ENCODE measurements around the gene BAZ1A. TPM values are rescaled to one million over a fixed set of nuclear protein-coding genes. Genes with fewer than 3 reads are reported as not detected.

The BAZ1A gene
- total RNA-seq, 1 donor from 2014 or later, result 38.5 TPM

DNA sequence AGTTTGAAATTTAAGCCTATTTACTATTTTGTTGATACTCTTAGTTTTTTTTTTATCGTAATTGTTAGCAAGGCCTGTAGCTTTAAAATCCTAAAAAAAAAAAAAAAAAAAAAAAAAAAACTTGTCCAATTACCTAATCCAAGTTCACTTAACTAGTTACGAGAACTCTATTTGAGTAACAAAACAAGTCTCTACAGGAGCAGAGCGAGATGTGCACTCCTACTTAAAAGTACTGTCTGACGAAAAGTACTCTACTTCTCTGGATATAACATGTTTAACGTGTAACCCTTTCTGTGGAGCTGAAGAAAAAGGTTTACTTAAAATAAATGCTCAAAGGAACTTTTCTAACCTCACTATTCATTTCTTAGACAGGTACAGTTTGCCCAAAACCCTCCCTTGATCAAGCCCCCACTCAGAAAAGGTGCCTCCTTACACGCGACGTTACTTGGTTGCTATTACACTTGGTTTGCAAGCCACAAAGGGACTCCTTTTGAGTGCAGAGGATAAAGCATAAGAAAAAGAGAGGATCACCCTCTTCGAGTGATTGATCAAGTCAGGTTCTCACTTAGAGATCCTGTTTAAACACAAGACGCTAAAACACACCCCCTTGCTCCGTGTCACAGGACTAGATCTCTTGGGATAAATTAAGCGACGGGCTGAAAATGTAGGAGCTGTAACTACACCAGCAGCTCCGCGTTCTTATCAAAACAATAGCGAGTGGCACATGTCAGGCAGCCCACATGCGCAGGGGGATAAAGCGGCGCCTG lies 2.2 kb downstream of the BAZ1A start:
- Histone ChIP-seq H3K36me3 (no peaks in the 10 kb centered on the region), H3K27ac (peak overlapping the region; percentile 100), H3K4me1 (peaks cover 20% of the 10 kb centered on the region), H3K27me3 (no peaks in the 10 kb centered on the region), H3K4me3 (peak overlapping the region; percentile 90 to 96), H3K9me3 (no peaks in the 10 kb centered on the region)
- intact Hi-C loops (cut with DNase I), result no loop called here
- no peak for DNase-seq (ENCODE audit: extremely low spot score in 2 of 2)
- TF ChIP-seq, protein P1, sequence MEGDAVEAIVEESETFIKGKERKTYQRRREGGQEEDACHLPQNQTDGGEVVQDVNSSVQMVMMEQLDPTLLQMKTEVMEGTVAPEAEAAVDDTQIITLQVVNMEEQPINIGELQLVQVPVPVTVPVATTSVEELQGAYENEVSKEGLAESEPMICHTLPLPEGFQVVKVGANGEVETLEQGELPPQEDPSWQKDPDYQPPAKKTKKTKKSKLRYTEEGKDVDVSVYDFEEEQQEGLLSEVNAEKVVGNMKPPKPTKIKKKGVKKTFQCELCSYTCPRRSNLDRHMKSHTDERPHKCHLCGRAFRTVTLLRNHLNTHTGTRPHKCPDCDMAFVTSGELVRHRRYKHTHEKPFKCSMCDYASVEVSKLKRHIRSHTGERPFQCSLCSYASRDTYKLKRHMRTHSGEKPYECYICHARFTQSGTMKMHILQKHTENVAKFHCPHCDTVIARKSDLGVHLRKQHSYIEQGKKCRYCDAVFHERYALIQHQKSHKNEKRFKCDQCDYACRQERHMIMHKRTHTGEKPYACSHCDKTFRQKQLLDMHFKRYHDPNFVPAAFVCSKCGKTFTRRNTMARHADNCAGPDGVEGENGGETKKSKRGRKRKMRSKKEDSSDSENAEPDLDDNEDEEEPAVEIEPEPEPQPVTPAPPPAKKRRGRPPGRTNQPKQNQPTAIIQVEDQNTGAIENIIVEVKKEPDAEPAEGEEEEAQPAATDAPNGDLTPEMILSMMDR (IDR thresholded peaks at IDR 0.05), result no peak
- TF ChIP-seq POLR2A (IDR thresholded peaks at IDR 0.05), result peak in 1 of 2 donors; percentile 66
- TF ChIP-seq POLR2AphosphoS5 (IDR thresholded peaks at IDR 0.05; ENCODE audit: insufficient read depth in 1 of 2, low read depth in 1 of 2), result no peak

DNA sequence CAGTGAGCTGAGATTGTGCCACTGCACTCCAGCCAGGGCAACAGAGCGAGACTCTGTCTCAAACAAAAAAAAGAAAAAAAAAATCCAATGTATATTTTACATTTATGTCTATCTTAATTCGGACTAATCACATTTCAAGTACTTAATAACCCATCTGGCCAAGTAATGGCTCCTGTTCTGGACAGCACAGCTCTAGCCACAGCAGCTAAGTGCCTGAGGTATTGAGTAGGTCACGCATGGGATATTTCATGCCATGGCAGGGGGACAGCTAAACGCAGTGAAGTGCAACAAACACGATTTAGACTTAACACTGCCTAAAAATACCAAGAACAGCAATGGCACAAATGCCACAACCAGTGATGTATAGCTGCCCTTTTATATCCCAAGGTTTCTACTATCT lies 8.0 kb downstream of the BAZ1A start:
- intact Hi-C loops (cut with DNase I), result no loop called here

DNA sequence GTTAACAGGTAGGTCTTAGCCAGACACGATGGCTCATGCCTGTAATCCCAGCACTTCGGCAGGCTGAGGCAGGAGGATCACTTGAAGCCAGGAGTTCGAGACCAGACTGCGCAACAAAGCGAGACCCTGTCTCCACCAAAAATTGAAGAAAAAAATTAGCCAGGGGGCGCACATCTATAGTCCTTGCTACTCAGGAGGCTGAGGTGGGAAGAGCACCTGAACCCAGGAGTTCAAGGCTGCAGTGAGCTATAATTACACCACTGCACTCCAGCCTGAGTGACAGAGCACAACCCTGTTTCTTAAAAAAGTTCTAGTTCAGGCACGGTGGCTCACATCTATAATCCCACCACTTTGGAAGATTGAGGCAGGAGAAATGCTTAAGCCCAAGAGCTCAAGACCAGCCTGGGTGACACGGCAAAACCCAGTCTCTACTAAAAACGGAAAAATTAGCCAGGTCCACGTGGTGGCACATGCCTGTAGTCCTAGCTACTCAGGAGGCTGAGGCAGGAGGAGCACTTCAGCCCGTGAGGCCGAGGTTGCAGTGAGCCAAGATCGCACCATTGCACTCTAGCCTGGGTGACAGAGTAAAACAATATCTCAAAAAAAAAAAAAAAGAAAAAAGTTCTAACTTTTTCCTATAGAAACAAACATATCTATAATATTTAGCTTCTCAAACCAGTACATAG lies 9.1 kb downstream of the BAZ1A start:
- Histone ChIP-seq H3K4me1 (peaks cover 11% of the 10 kb centered on the region), H3K4me3 (no peak overlapping the region), H3K36me3 (no peaks in the 10 kb centered on the region), H3K9me3 (no peaks in the 10 kb centered on the region), H3K27ac (no peak overlapping the region), H3K27me3 (no peaks in the 10 kb centered on the region)
- no peak for TF ChIP-seq POLR2A (IDR thresholded peaks at IDR 0.05)
- TF ChIP-seq POLR2AphosphoS5 (IDR thresholded peaks at IDR 0.05; ENCODE audit: insufficient read depth in 1 of 2, low read depth in 1 of 2), result no peak
- TF ChIP-seq, protein P1 (IDR thresholded peaks at IDR 0.05), result no peak
- DNase-seq (ENCODE audit: extremely low spot score in 2 of 2), result no peak
- intact Hi-C loops (cut with DNase I), result no loop called here

More for the DNA sequence above, 8.0 kb downstream of the BAZ1A start:
- Histone ChIP-seq H3K27ac (no peak overlapping the region), H3K36me3 (no peaks in the 10 kb centered on the region), H3K4me3 (no peak overlapping the region), H3K4me1 (peaks cover 23% of the 10 kb centered on the region), H3K9me3 (no peaks in the 10 kb centered on the region), H3K27me3 (no peaks in the 10 kb centered on the region)
- TF ChIP-seq POLR2AphosphoS5 (IDR thresholded peaks at IDR 0.05; ENCODE audit: insufficient read depth in 1 of 2, low read depth in 1 of 2), result no peak
- TF ChIP-seq, protein P1 (IDR thresholded peaks at IDR 0.05), result no peak
- no peak for TF ChIP-seq POLR2A (IDR thresholded peaks at IDR 0.05)
- no peak for DNase-seq (ENCODE audit: extremely low spot score in 2 of 2)

DNA sequence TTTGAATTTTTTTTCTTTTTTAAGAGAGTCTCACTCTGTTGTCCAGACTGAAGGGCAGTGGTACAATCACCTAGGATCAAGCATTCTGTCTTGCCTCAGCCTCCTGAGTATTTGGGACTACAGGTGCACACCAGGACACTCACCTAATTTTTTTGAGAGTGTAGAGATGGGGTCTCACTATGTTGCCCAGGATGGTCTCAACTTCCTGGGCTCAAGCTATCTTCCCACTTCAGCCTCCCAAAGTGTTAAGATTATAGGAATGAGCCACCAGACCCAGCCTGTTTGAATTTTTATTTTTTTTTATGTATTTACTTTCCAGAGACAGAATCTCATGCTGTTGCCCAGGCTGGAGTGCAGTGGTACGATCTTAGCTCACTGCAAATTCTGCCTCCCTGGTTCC lies 11.3 kb downstream of the BAZ1A start:
- Histone ChIP-seq H3K36me3 (no peaks in the 10 kb centered on the region), H3K4me3 (no peak overlapping the region), H3K27me3 (no peaks in the 10 kb centered on the region), H3K9me3 (no peaks in the 10 kb centered on the region), H3K27ac (no peak overlapping the region), H3K4me1 (peaks cover 11% of the 10 kb centered on the region)
- TF ChIP-seq, protein P1 (IDR thresholded peaks at IDR 0.05), result no peak
- no peak for TF ChIP-seq POLR2A (IDR thresholded peaks at IDR 0.05)
- no peak for TF ChIP-seq POLR2AphosphoS5 (IDR thresholded peaks at IDR 0.05; ENCODE audit: insufficient read depth in 1 of 2, low read depth in 1 of 2)
- intact Hi-C loops (cut with DNase I), result no loop called here
- DNase-seq (ENCODE audit: extremely low spot score in 2 of 2), result no peak

DNA sequence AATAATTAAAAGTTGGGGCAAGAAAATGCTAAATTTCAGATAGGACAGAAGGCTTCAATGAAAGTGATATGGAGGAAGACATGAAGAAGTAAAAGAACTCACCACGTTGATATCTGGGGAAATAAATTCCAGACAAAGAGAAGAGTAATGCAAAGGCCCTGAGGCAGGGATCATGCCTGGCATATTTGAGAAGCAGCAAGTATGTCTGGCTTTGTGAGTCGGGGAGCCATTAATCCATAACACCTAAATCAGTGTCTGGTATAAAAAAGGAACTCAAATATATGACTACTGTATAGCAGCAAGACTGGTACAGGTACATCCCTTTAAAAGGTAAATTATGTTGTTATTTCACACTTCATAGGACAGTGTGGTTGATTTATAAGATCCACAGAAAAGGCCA lies 16.4 kb downstream of the BAZ1A start:
- H3K36me3 ChIP-seq, result peaks cover 0 to 2% of the 10 kb centered on the region in 2 donors
- H3K4me3 ChIP-seq, result no peak overlapping the region
- TF ChIP-seq, protein P1 (IDR thresholded peaks at IDR 0.05), result no peak
- no peak for TF ChIP-seq POLR2A (IDR thresholded peaks at IDR 0.05)
- TF ChIP-seq POLR2AphosphoS5 (IDR thresholded peaks at IDR 0.05; ENCODE audit: insufficient read depth in 1 of 2, low read depth in 1 of 2), result no peak
- H3K27me3 ChIP-seq, result no peaks in the 10 kb centered on the region
- H3K9me3 ChIP-seq, result no peaks in the 10 kb centered on the region
- no peaks in the 10 kb centered on the region for H3K4me1 ChIP-seq
- DNase-seq (ENCODE audit: extremely low spot score in 2 of 2), result no peak
- intact Hi-C loops (cut with DNase I), result no loop called here
- no peak overlapping the region for H3K27ac ChIP-seq

Measured in vagina (tissue), 2 donors.